HG03280 (cell line): ENCODE data around the gene EVC2.

Experiments used
- ATAC-seq: cut with Tn5 transposase; IDR thresholded peaks from one replicate; pipeline ENCODE4 v1.9.1; 2021; ENCODE audit warnings: mild to moderate bottlenecking, moderate library complexity; ENCODE audit not compliant: unreplicated experiment

EVC2 gene

DNA sequence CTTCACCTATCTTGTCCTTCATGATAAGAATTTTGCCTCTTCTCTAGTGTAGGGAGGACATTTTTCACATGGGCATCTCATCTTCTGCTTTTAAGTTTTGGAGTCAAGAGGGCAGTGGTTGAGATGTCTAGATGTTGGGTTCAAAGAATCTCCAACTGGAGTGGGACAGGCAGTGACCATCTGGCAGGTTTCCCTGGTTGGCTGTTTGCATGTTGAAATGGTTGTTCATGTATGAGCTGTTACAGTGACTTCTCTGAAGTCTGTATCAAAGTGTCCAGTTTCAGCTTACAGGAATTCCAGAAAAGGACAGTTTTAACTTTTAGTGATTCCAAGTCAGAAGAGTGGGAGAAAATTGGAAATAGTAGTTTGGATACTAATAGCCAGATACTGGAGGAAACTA is 192.7 kb downstream of the EVC2 start:
- ATAC-seq, result no peak
